Glutamatergic neuron (in vitro differentiated cells): Measurements from ENCODE around the gene PCNX2. TPM values are rescaled to one million over a fixed set of nuclear protein-coding genes. Genes with fewer than 3 reads are reported as not detected.

Source experiments
- DNase-seq: peaks from one replicate; pipeline ENCODE4 v3.0.0; 2022
- H3K27ac Mint-ChIP-seq: one replicate; pipeline ENCODE4 v1.8.0; 2020; ENCODE audit warnings: mild to moderate bottlenecking, mixed read lengths, inconsistent platforms; ENCODE audit not compliant: unreplicated experiment
- H3K27me3 Mint-ChIP-seq: one replicate; pipeline ENCODE4 v1.8.0; 2020; ENCODE audit warnings: mild to moderate bottlenecking, moderate library complexity, mixed read lengths, inconsistent platforms; ENCODE audit not compliant: unreplicated experiment
- H3K36me3 Mint-ChIP-seq: one replicate; pipeline ENCODE4 v1.8.0; 2020; ENCODE audit warnings: mild to moderate bottlenecking, mixed read lengths, inconsistent platforms; ENCODE audit not compliant: unreplicated experiment
- H3K4me1 Mint-ChIP-seq: one replicate; pipeline ENCODE4 v1.8.0; 2020; ENCODE audit warnings: mild to moderate bottlenecking, low read depth, mixed read lengths, inconsistent platforms; ENCODE audit not compliant: unreplicated experiment
- H3K4me3 Mint-ChIP-seq: one replicate; pipeline ENCODE4 v1.8.0; 2020; ENCODE audit warnings: mild to moderate bottlenecking, mixed read lengths, inconsistent platforms; ENCODE audit not compliant: unreplicated experiment
- H3K9me3 Mint-ChIP-seq: one replicate; pipeline ENCODE4 v1.8.0; 2020; ENCODE audit warnings: mild to moderate bottlenecking, moderate library complexity, mixed read lengths, inconsistent platforms; ENCODE audit not compliant: unreplicated experiment
- total RNA-seq: library from RNA; stranded (reverse); fragmentation: NEBNext Ultra II Directional; extraction: Animal tissue kit (Norgen Biotek cat#: 25700); gene quantifications from one replicate; pipeline ENCODE4 v1.2.1, GENCODE V29; 2021; ENCODE audit not compliant: unreplicated experiment
- TF ChIP-seq, protein P1 (sequence below): fragments of 200-600 bp; sonication (generic); IDR thresholded peaks from one replicate; pipeline ENCODE4 v1.5.0; 2021; ENCODE audit not compliant: partially characterized antibody, unreplicated experiment

The PCNX2 gene
- total RNA-seq, 1 donor from 2014 or later: 44.5 TPM

DNA sequence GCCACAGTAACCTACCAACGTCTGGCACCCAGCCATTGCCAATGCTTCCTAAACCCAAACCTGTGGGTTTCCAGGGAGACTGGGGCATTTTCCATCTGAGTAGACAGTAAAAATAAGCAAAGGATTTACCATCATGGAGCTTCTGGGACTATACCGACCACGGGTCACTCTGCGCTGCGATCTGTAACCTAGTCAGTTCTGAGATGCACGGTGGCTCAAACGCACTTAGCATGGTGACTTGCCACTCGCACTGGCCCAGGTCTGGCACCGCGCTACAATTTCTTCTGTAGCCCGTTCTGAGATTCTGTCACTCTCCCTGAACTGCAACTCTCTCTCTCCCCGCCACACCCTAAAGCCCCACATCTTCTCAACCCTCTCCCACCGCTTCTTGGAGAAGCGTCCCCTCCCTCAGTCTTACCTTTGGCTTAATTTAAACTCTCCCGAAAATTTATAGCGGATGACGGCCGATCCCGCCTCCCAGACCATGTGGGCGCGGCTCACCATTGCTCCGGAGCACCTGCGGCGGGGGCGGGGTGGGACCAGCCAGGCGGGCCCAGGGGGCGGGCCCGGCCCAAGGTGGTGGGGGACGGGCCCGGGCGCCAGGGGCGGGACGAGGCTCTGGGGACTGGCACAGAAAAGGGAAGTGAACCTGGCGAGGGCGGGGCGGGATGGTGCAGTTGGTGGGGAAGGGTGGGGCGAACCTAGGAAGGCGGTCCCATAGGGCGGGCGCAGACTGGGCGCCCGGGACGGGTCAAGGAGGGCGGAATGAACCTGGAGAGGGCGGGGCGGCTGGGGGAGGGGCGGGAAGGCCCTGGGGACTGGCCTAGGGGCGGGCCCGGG is 31.5 kb upstream of the PCNX2 start:
- TF ChIP-seq, protein P1, sequence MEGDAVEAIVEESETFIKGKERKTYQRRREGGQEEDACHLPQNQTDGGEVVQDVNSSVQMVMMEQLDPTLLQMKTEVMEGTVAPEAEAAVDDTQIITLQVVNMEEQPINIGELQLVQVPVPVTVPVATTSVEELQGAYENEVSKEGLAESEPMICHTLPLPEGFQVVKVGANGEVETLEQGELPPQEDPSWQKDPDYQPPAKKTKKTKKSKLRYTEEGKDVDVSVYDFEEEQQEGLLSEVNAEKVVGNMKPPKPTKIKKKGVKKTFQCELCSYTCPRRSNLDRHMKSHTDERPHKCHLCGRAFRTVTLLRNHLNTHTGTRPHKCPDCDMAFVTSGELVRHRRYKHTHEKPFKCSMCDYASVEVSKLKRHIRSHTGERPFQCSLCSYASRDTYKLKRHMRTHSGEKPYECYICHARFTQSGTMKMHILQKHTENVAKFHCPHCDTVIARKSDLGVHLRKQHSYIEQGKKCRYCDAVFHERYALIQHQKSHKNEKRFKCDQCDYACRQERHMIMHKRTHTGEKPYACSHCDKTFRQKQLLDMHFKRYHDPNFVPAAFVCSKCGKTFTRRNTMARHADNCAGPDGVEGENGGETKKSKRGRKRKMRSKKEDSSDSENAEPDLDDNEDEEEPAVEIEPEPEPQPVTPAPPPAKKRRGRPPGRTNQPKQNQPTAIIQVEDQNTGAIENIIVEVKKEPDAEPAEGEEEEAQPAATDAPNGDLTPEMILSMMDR: no peak
- H3K4me1 Mint-ChIP-seq: no peaks in the 10 kb centered on the region
- H3K27me3 Mint-ChIP-seq: peaks cover 11% of the 10 kb centered on the region
- DNase-seq: peak; percentile 51
- H3K4me3 Mint-ChIP-seq: peak overlapping the region; percentile 61
- H3K36me3 Mint-ChIP-seq: no peaks in the 10 kb centered on the region
- H3K27ac Mint-ChIP-seq: no peak overlapping the region
- peaks cover 2% of the 10 kb centered on the region for H3K9me3 Mint-ChIP-seq

DNA sequence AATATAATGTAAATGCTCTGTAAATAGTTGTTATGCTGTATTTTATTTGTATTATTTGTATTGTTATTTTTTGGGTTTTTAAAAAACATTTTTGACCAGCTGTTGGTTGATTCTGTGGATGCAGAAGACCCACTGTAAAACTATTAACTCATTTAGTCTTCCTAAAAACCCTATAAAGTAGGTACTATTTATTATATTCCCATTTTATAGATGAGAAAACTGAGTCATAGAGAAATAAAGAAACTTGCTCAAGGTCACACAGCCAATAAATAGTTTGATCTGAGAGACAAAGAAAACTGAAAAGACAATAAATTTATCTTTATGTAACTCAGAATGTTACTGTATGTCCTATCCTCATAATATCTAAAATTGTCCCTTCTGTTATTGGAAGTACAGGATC is 30.8 kb upstream of the PCNX2 start:
- H3K9me3 Mint-ChIP-seq: peaks cover 2% of the 10 kb centered on the region
- no peak for DNase-seq
- TF ChIP-seq, protein P1: no peak
- no peak overlapping the region for H3K27ac Mint-ChIP-seq
- no peaks in the 10 kb centered on the region for H3K36me3 Mint-ChIP-seq
- no peak overlapping the region for H3K4me3 Mint-ChIP-seq
- no peaks in the 10 kb centered on the region for H3K4me1 Mint-ChIP-seq
- peaks cover 11% of the 10 kb centered on the region for H3K27me3 Mint-ChIP-seq

DNA sequence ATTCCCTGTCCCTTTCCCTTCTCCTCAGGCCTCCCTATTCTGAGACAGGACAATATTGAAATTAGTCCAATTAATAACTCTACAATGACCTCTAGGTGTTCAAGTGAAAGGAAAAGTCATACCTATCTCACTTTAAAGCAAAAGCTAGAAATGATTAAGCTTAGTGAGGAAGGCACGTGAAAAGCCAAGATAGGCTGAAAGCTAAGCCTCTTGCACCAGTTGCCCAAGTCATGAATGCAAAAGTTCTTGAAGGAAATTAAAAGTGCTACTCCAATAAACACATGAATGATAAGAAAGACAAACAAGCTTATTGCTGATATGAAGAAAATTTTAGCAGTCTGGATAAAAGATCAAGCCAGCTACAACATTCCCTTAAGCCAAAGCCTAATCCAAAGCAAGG is 28.2 kb upstream of the PCNX2 start:
- H3K27me3 Mint-ChIP-seq: peaks cover 1% of the 10 kb centered on the region
- no peak for DNase-seq
- no peak overlapping the region for H3K27ac Mint-ChIP-seq
- no peak overlapping the region for H3K4me3 Mint-ChIP-seq
- H3K9me3 Mint-ChIP-seq: peaks cover 2% of the 10 kb centered on the region
- no peaks in the 10 kb centered on the region for H3K4me1 Mint-ChIP-seq
- H3K36me3 Mint-ChIP-seq: no peaks in the 10 kb centered on the region
- TF ChIP-seq, protein P1: no peak

DNA sequence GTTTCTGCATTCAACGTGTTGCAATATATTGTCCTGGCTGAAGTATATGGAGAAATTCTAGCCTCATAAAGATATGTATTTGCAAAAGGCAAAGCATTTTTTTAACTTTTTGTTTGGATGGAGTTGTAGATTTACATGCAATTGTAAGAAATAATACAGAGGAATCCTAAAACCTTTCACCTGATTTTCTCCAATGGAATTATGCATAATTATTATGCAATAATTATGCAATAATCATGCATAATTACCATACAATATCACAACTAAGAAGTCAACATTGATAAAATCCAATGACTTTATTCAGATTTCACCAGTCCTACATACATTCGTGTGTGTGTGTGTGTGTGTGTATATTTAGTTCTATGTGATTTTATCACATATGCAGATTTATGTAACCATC is 24.5 kb upstream of the PCNX2 start:
- no peak for DNase-seq
- no peaks in the 10 kb centered on the region for H3K4me1 Mint-ChIP-seq
- H3K9me3 Mint-ChIP-seq: no peaks in the 10 kb centered on the region
- H3K36me3 Mint-ChIP-seq: no peaks in the 10 kb centered on the region
- H3K4me3 Mint-ChIP-seq: no peak overlapping the region
- no peaks in the 10 kb centered on the region for H3K27me3 Mint-ChIP-seq
- no peak overlapping the region for H3K27ac Mint-ChIP-seq
- TF ChIP-seq, protein P1: no peak

DNA sequence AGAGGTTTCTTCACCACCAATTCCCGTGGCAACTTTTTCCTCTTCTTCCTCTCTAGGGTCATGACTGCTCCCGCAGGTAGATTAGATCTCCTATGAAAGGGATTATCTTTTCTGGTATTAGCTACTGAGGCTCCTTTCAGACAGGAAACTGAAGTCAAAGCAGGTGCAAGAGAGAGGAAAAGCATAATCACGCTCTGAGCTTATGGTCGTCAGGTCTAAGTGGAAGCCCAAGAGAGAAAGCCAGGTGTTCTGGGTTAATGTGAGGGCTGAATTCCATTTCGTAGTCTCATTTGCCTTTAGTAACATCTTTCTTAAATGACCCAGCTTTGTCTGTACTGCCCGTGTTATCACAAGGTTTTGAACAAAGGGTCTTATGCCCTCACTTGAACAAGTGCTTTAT is 23.7 kb upstream of the PCNX2 start:
- Mint-ChIP-seq H3K4me3 (no peak overlapping the region), H3K27me3 (no peaks in the 10 kb centered on the region), H3K36me3 (no peaks in the 10 kb centered on the region), H3K27ac (no peak overlapping the region), H3K9me3 (no peaks in the 10 kb centered on the region), H3K4me1 (no peaks in the 10 kb centered on the region)
- TF ChIP-seq, protein P1: no peak
- DNase-seq: no peak
